T follicular helper cell (primary cell): Measurements from ENCODE around the gene MRGPRE.
"Not testable (repeated sequence)": the region's sequence is repeated elsewhere in the genome, so short reads cannot be mapped to it uniquely, and the experiment has no call there.

ENCODE experiments used
- DNase-seq: peaks from one replicate; pipeline ENCODE4 v3.0.0-alpha.2; 2020; ENCODE audit warnings: low read depth
- total RNA-seq, 2 experiments: gene quantifications; one replicate each; lab custom pipeline; 2026; lab: John Stamatoyannopoulos, UW

Gene MRGPRE, protein sequence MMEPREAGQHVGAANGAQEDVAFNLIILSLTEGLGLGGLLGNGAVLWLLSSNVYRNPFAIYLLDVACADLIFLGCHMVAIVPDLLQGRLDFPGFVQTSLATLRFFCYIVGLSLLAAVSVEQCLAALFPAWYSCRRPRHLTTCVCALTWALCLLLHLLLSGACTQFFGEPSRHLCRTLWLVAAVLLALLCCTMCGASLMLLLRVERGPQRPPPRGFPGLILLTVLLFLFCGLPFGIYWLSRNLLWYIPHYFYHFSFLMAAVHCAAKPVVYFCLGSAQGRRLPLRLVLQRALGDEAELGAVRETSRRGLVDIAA
- 0 reads per million in 2 experiments for total RNA-seq

- DNase-seq = no peak
These were observed at the start of gene MRGPRE for GRCh38 chr11:3231851-3232744. Gene MRGPRE, minus strand, starts transcription at chr11:3232417. Its CDS starts 3,618 bp downstream, at chr11:3228799.

DNA sequence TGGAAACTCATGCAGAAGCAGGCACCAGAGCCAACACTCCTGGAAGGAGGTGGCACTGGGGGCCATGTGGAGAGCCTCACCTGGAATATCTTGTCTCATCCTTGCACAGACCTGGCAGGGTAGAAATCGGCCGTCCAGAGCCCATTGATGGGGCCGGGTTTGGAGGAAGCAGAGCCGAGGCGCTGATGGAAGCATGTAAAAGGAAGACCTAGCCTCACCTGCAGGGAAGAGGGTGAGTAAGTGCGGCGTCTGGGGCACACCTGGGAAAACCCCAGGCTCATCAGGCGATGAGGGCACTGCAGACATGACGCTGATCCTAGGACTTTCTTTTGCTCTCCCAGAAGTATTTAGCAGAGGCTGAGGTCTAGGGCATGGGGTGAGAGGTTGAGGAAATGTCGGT lies 48.9 kb upstream of the MRGPRE start:
- DNase-seq = not testable (repeated sequence)

DNA sequence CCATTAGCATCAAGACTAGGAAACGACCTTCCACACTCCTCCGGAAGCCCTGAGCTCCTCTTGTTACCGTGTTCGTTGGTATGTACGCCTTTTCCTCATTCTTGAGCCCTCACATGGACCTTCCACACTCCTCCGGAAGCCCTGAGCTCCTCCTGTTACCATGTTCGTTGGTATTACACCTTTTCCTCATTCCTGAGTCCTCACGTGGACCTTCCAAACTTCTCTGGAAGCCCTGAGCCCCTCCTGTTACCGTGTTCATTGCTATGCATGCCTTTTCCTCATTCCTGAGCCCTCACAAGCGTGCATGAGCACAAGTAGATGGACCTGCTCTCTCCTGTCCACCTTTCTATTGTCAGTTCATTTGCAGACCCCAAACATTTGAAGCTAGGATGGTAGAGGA lies 48.4 kb upstream of the MRGPRE start:
- DNase-seq = not testable (repeated sequence)

- not testable (repeated sequence) for DNase-seq
These were observed 46.7 kb upstream of the MRGPRE start for GRCh38 chr11:3278922-3279321.

DNA sequence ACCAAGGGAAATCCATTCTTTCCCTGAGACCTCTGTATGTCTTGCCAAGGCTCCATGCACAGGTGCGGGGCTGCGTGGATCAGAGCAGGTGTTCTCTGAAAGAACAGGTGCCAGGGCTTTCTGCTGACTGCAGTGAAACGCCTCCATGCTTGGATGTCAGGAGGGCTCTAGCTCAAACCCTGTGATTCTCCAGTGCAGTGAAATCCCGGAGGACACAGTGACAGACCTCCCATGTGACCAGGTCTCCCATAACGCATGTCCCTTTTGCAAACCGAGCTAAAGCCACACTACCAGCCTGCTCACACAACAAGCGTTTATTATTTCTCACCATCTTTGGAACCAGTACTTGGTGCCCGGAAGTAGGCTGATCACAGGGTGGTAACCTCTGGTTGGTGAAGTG lies 41.4 kb upstream of the MRGPRE start:
- not testable (repeated sequence) for DNase-seq

- DNase-seq = not testable (repeated sequence)
These were observed 30.3 kb upstream of the MRGPRE start for GRCh38 chr11:3262548-3262947.

- not testable (repeated sequence) for DNase-seq
These were observed 29.6 kb upstream of the MRGPRE start for GRCh38 chr11:3261831-3262230.

- not testable (repeated sequence) for DNase-seq
These were observed 25.3 kb upstream of the MRGPRE start for GRCh38 chr11:3257509-3257908.

- not testable (repeated sequence) for DNase-seq
These were observed 23.0 kb upstream of the MRGPRE start for GRCh38 chr11:3255241-3255640.

- not testable (repeated sequence) for DNase-seq
These were observed 22.6 kb upstream of the MRGPRE start for GRCh38 chr11:3254773-3255172.

DNA sequence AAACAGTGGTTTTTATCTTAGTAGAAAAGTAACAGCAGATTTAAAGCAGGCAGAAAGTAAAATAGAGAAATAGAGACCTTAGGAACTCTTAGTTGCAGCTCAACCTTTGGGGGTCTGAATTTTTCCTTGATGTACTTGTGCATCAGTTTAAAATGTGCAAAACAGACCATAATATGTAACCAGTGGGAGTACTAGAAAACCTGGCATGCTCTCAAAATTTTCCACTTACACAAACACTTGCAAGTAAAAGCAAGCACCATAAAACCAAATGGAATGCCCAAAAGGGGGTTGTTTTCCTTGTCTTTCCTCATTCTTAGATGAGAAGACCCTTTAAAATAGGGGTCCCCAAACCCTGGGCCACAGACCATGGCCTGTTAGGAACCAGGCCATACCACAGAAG lies 12.9 kb upstream of the MRGPRE start:
- no peak for DNase-seq

- DNase-seq = no peak
These were observed 11.7 kb upstream of the MRGPRE start for GRCh38 chr11:3243880-3244279.

DNA sequence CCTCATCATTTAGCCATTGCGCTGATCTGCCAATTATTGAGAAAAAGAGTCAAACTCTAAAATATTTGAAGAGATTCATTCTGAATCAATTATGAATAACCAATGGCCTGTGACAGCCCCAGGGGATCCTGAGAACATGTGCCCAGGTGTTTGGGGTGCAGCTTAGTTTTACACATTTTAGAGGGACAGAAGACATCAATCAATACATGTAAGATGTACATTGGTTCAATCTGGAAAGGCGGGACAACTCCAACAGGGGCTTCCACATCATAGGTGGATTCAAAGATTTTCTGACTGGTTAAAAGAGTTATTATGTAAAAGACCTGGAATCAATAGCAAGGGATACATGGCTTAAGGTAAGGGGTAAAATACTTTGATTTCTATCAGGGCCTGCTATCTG lies 4.9 kb upstream of the MRGPRE start:
- no peak for DNase-seq

DNA sequence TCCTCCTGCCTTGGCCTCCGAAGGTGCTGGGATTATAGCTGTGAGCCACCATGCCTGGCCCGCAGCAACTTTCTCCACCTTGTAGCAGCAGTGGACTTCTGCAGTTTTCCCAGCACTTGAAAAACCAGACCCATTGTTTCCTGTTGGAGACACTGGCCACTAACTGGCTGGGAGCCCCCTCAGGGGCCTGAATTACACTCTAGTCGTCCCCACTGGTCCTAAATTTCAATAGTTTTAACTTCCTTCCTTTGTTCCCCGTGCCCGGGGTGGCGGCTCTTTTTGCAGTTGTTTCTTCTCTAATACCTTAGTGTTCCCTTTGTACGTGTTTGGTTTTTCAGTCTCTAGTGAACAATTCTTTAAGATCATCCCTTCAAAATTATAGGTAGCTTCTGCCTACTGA lies 2.6 kb upstream of the MRGPRE start:
- no peak for DNase-seq

DNA sequence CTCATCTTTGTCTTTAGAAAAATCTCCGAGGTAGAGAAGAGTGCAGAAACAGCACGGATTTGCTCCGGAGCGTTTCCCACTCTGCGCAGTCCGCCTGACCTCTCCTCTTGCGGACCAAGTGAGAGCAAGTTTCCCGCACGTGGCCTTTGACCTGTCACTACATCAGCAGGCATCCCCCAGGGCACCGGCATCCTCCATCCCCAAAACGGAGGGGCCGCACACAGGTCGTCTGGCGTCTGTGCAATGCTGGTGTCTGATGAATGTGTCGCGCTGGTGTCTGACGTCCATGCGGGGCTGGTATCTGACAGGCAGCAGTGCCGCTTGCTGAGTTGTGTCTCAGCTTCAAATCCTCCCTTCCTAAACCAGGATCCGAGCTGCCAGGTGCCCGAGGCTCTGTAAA lies 739 bp upstream of the MRGPRE start:
- no peak for DNase-seq

DNA sequence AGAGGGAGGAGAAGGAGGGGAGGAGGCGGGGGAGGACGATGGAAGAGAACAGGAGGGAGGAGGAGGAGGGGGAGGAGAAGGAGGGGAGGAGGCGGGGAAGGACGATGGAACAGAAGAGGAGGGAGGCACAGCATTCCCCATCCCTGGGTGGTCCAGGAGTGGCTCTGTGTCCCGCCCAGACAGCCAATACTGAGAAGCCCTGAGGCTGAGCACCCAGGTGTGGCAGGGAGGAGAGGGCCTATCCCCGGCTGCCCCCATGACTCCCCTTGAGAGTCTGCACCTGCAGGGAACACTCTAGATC lies 717 bp downstream of the MRGPRE start:
- no peak for DNase-seq

- DNase-seq = no peak
These were observed 1.3 kb downstream of the MRGPRE start for GRCh38 chr11:3230636-3231549.

DNA sequence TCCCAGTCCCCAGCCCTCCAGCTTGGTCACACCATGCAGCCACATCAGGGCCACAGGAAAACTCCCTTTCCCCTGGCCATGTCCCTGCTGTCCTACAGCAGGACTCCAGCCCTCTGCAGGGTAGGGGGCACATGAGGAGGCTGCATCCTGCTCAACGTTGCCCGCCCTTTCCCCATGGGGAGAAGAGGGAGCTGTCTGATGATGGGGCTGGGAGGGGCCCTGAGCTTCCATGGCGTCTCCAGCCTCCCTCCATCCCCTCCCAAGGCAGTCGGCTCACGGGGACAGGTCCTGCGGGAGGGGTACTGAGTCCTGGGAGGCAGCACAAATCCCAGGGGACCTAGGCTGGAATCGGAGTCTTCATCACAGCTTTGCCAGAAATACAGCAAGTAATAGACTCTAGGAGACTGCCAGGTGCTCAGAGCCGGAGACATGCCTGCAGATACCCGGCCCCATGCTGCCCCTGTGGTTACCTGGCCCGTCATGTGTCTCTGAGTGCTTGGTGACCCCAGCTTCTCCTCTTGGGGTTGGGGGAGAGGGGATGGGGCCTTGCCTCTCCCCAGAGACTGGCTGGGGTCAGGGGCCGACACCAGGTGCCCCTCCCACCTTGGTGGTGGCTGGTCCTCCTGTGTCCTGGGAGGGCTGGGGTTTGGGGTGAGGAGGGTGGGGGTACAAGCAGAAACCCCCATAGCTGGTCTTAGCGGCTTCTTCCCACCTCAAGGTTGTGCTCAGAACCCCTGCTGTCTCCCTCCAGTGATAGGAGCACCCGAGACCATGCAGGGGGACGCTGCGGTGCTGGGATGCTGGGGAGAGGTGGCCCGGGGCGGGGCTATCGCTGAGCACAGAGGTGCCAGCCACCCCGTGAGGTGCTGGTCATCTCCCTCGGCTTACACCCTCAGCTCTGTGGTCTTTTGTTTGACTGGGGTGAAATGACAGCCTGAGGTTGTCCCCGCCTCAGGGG lies 2.3 kb downstream of the MRGPRE start:
- no peak for DNase-seq

DNA sequence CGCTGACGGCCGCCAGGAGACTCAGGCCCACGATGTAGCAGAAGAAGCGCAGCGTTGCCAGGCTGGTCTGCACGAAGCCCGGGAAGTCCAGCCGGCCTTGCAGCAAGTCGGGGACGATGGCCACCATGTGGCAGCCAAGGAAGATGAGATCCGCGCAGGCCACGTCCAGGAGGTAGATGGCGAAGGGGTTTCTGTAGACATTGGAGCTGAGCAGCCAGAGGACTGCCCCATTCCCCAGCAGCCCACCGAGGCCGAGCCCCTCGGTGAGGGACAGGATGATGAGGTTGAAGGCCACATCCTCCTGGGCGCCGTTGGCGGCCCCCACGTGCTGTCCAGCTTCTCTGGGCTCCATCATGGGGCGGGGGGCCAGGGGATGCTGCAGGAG lies 3.8 kb downstream of the MRGPRE start:
- DNase-seq = no peak

- no peak for DNase-seq
These were observed 4.4 kb downstream of the MRGPRE start for GRCh38 chr11:3227568-3228444.
